ENCODE results near the gene GPC6.

Gene GPC6

DNA sequence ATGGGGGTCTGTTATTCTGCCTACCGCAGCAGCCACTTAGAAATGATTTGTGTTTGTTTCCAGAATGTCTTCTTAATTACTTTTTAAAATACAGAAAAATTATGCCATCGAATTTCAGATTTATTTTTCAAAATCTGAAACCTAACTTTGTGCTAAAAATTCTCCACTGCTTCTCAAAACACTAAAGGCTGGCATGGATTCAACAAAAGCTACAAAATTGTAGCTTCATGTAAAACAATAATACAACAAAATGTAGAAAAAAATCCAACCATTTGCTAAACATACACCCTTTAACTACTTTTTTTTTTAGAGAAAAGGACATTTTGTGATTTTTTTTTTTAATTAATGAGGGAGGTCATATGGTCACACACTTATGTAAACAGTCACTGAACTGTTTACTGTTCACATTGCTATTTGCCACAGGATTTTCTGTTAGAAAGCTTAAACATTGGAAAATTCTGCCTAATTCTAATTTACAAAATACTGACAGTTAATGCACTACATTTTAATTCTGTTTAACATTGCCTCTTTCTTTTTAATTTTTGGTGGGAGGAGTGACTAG is 646.3 kb downstream of the GPC6 start:
- DNase-seq, result no peak

DNA sequence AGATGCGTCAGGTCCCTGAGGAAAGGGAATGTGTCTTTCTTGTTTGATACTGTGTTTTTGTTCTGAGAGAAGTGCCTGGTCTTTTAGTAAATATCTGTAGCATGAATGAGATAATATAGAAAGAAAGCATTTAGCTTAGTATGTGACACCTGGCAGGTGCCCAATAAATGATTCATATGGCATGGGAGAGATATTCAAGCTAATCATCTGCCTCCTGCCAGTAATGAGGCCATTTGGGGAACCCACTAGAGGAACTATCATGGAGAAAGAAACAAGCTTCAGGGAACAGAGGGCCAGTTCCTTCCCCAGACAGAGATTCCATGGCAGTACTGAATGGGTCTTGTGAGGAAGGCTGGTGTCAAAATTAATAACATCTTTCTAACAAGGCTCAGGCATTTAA is 648.9 kb downstream of the GPC6 start:
- DNase-seq, result no peak

DNA sequence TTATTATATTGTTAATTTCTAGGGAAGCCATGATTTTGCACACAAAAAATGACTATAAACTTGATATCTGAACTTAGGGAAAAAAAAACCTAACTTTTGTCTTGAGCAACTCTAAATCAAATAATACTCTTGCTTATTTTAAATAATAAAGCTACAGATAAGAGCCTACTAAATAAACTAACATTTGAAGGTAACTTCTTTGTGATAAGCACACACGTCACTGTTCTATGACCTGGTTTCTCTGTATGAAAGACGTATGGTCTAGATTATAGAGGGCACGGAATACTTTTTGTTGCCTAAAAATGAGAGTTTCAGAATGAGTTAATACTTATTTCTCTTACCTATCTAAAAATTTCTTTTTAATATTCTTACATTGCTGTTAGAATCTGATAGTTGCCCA is 649.6 kb downstream of the GPC6 start:
- no peak for DNase-seq

DNA sequence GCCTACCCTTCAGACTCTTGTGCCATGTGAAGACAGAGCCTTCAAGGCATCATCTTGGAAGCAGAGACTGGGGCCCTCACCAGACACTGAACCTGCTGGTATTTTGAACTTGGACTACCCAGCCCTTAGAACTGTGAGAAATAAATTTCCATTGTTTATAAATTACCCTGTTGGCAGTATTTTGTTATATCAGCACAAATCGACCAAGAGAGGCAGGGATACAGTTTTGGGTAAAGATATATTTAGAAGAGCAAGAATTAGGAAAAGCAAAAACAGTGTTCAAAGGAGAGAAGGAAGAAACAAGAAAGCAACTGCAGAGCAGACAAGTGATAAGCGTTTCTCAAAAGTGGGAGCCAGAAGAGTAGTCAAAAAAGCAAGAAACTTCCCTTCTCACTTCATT is 652.1 kb downstream of the GPC6 start:
- DNase-seq, result no peak

DNA sequence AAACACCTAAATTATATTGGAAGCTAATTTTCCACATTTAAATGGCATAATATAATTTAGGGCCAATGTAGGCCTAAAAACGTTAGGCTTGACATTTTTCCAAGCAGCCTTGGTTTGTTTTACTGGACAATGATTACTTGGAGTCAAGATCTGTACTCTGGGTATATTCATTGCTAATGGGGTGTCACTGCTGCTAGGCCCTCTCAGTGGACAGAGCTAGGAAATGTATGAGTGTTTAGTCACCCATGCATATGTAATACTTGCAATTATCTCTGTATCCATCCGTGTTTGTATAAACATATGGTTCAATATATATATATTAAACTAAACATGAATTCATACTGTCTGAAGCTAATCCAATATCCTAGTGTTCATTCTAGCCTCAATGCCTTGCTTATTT is 654.8 kb downstream of the GPC6 start:
- no peak for DNase-seq

DNA sequence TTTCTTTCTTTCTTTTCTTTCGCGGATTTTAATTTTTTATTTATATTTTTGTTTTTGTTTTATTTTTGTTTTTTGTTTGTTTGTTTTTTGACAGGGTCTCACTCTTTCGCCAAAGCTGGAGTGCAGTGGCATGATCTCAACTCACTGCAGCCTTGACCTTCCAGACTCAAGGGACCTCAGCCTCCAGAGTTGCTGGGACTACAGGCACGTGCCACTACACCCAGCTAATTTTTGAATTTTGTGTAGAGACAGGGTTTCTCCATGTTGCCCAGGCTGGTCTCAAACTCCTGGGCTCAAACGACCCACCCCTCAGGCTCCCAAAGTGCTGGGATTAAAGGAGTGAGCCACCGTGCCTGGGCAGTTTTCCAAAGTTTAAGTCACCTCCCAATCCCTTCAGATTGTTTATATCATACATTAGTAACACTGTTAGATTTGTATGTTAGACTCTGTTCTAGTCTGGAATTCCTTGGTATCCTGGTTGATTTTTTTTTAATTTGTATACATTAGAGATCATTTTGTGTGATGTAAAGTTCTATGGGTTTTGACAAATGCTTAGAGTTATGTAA is 655.6 kb downstream of the GPC6 start:
- DNase-seq, result no peak

DNA sequence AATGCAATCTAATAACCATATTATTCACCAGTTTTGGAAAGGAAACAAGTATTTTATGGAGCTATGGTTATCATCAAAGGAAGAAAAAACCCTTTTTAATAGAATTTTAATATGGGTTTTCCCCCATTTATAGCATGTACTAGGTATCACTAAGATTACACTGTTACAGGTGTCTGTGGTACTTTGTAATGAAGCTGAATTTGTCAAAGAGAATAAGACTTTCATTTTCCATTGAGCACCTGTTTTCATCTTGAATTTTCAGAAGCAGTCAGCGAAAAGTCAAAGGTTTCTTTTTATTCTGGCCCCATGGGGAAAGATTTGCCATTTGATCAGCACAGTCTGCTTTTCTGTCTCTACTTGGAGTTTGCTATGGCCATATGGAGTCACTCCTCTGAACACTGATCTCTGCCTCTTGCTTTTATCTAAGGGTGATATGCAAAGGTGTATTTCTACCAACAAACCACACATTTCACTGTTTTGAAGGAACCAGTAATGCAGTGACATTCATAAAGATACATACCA is 662.9 kb downstream of the GPC6 start:
- no peak for DNase-seq

DNA sequence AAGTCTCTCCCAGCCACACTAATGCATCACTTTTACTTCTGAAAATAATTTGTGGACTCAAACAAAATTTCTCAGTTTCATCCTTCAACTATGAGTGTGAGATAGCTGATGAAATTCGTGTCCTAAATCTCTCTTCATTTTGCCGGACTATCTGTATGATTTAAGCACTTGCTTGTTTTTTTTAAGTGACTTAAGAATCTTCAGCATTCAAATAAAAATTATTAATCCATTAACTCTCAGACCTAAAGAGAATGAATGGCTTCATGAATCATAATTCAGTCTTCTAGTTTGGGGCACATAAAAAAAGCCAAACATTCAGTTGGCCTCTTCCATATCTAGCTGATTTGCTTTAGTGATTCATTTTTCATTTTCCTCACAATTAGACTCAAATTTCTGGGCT is 673.4 kb downstream of the GPC6 start:
- DNase-seq, result no peak

DNA sequence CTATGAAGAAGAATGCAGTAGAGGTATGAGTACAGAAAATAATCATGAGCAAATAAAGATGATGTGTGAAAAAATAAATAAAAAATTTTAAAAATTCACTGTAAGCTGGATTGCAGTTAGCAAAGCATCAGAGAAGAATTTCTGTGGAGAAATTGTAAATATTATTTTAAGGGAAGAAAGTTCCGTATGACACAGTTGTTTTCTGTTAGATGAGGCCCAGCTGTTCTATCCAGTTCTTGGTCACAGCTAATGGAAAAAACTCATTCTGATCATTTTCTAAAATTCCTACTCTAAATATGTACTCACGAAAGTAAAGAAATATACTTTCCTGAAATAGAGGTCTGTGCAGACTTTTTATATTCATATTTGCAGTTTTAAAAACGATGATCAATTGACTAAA is 674.1 kb downstream of the GPC6 start:
- no peak for DNase-seq

DNA sequence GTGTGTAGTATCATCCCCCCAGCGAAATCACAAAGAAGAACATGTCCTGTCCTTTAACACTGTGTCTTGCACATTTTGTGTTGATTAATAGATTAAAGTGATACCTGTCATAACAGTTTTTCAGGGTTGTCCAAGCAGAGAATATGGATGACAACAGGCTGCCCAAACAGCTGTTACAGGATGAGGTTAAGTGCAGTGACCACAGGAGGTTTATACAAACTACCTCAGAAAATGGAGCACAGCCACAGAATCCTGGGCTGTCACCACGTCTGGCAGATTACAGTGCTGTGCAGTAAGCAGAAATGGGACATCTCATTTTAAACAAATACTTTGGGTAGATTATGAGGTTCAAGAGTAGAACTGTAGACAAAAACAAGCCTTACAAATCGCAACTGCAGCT is 677.3 kb downstream of the GPC6 start:
- DNase-seq, result no peak

DNA sequence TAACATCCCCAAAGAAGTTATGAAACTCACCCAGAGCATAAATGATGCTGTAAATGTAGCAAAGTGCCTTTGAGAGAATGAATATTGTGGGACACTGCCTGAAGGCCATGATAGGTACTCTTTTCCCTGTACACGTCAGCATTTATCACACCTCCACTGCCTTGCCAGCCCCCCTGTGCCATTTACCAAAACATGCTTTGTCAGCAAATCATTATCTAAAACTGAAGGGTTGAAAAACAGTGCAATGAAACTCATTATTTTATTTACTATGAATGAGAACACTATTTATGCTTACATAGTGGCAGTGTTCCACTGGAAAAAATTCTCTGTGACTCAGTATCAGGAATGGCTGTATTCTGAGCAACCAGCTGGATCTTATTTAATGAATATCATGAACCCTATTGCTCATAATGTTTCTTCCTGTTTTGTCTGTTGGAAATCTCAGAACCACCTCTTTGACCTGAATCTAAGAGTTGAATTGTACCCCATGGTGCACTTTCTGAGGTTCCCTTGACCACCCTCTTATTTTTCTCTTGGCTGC is 688.7 kb downstream of the GPC6 start:
- no peak for DNase-seq

DNA sequence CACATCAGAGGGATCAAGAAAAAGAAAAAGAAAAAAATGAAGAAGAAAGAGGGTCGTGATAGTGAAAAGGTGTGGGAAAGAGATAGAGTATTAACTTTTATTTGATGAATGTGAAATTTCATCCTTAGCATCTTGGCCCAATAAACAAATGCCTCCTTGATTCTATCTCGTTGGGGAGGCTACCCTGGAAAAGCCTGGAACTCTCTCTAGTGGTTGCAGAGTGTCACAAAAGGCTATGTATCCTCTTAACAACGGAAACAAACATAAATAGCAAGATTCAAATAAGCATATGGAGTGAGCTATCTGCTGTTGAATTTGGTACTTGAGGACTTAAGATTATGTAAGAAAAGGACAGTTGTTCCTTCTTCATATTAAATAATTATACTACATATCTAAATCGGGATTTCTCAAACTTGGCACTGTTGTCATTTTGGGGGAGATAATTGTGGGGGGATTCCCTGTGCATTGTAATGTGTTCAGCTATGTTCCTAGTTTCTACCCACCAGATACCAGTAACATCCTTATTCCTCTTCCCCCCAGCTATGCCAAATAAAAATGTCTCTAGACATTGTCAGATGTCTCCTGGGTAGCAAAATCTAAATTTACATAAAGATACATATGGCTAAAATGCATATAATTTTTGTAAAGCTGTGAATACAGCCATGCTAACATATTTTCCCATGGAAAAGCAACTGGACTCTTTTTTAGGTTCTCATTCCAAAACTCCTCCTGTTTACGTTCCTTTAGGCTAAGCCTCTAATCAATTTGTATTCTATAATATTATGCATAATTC is 695.7 kb downstream of the GPC6 start:
- no peak for DNase-seq

DNA sequence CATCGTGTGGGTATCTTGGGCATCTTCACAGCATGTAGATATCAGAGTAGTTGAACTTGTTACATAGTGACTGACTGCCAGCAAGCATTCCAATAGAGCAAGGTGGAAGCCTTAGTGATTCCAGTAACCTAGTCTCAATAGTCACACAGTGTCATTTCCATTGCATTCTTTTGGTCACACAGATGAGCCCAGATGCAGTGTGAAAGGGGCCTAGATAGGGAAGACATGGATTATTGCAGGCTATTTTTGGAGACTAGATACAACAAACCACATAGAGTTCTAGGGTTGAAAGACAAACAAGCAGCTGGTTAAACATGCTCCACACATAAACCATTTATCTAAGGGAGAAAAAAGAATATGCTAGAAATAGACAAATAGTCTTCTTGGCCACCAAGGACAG is 699.4 kb downstream of the GPC6 start:
- no peak for DNase-seq

DNA sequence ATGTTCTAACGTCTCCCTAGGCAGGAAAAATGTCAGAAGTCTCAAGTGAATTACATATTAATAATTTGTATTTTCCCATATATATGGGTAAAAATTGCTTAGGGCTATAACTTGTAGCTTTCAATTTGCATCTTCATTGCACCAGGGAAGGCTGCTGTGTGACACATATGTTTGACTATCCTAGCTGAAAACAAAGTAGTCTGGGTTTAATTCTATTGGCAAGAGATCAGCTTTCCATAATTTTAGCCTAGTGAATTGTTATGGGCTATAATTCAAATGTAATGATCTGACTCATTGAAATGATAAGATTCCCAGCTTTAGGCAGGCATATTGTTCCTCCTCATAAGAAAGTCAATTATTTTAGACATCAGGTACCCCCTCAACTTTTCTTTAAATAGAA is 699.8 kb downstream of the GPC6 start:
- DNase-seq, result no peak

DNA sequence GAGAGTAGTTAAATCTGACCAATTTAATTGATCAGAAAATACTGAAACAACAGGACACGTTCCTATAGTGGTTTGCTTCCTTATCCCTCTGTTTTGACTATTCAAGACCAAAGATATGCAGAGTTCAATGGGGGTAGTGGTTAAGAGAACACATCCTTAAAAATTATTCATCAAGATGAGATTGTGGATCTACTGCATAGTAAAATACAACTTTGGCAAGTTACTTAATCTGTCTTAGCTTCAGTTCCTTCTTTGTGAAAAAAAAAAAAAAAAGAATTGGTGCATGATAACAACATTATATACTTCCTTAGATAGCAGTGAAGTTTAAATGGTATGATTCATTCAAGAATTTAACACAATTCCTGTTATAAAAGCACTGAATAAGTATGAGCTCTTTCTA is 700.8 kb downstream of the GPC6 start:
- no peak for DNase-seq

DNA sequence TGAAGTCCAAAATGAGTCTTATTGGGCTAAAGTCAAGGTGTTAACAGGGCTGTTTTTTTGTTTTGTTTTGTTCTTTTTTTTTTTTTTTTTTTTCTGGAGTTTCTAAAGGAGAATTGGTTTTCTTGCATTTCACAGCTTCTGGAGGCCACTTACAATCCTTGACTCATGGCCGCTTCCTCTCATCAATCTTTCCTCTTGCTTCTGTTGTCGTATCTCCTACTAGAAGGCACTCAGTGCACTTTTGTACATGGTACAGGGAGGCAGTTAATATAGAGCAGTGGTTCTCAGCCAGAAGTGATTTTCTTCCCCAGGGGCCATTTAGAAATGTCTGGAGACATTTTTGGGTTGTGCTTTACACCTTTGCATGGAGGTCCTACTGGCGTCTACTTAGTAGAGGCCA is 706.3 kb downstream of the GPC6 start:
- no peak for DNase-seq

DNA sequence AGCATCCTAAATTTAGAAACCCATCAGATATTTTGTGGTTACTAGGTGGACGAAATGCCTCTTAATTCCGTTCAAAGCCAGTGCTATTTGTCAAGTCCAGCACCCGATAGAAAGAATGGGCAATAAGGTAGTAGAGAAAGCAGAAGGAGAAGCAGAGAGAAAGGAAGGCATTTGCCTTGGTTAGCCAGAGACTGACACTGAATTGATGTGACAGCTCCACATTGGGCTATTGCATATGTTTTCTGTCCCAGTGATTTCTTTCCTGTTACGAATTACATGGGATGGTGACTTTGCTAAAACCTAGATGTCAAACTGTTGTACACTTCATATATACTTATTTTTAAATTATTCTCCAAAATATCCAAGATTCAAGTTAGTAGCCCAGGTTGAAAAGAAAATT is 710.3 kb downstream of the GPC6 start:
- DNase-seq, result no peak

DNA sequence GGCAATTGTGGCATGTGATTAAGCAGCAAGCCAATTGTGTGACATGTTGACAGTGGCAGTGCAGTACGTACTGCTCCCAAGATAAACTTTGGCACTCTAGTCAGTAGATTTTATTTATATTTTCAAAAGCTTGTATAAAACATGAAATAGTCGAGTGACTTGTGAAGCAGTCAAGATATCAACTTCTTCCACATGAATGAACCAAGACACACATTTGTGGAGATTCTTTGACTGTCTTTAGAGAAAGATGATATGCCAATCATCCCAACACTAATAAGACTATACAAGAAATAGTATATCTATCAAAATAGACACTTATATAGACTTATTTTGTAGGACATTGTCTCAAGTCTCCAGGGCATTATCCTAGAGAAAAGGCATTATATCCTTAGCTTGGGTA is 714.8 kb downstream of the GPC6 start:
- DNase-seq, result no peak

DNA sequence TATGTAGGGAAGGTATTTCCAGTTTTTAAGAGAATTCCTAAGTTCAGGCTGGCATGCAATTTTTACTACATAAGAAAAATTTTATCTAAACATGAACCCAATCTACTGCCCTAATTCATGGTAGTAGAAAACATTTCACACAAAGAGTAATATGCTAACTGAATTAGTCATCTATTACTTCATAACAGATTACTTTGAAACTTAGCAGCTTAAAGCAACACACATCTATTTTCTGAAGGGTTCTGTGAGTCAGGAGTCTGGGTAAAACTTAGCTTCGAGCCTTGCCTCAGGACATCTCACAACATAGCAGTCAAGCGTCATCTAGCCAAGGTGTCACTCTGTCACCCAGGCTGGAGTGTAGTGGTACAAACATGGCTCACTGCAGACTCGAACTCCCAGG is 715.4 kb downstream of the GPC6 start:
- DNase-seq, result no peak

DNA sequence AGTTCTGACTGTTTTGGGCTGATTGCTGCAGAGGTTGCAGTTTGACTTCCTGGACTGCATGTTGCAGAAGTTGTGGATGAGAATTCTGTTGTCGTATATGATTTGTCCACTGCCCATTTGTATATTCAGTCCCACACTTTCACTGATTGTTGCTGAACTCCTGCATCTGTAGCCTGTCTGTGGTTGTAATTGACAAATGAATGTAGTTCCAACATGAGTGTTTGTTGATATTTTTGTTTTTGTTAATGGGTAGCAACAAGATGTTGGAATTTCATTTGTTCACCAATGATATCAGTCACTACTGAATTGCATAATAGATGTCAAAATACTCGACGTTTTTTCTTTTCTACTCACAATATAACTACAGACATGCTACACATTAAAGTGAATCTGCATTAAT is 719.0 kb downstream of the GPC6 start:
- DNase-seq, result no peak

DNA sequence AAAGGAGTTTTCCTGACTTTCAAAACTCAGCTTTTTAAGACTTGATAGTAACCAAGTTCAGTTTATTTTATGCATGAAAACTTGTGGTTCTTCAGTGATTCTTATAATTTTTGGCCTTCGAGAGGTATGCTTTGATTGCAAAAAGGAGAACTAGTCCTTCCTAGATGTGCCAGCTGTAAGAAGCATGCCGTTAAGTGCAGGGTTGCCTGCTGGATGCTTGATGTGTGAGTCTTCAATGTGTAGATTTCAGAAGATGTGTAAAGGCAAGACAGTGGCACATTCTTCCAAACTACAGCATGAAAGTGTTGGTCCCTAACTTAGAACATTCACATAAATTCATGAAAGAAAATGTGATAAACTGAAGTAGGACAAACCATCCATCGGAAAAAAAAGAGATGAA is 720.4 kb downstream of the GPC6 start:
- no peak for DNase-seq

DNA sequence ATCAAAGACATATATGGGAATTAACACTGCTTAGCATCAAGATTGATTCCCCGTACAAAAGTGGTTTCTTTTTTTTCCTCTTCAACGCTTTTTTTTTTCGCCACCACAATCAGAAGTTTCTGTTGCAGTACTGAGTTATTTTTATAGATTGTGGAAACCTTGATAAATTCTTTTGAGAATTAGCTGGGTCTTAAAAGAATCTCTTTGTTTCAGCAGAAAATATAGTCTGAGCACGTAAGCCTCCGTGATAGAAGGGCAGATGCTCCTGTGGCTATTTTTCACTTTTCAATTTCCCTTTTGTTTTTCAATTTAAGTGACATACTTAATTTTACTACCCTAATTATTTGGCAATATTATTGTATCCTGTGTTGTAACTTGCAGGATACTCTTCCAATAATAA is 721.0 kb downstream of the GPC6 start:
- DNase-seq, result no peak

DNA sequence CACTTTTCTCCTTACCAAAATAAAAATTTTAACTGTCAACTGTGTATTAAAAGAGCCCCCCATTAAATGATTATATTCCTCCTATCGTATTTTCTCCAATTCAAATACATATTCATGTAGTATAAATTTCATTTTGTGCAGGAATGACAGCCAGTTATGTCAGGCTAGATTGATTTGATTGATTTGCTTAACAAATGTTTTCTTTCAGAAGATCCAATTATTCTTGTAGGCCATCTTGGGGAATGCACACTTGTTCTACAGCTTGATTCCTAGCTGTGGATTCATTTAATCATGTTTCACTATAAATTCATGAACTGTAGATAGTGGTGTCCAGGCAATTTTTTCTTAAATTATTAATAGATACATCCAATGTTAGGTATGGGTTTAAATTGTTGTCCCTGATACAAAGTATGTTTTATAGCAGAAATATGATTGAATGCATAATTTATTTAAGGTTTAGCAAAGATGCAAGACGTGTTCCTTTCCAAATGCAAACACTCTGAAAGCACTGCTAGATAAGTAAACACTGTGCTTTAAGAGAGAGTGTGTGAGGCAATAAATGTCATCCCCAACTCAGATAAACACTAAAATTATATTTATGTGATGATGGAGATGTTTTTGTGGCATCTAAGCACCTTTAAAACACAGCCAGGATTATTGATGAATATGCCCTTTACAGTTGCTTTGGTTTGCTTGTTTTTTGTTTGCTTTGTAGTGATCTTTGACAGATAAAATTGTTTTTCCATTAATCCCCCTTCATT is 721.7 kb downstream of the GPC6 start:
- DNase-seq, result no peak

DNA sequence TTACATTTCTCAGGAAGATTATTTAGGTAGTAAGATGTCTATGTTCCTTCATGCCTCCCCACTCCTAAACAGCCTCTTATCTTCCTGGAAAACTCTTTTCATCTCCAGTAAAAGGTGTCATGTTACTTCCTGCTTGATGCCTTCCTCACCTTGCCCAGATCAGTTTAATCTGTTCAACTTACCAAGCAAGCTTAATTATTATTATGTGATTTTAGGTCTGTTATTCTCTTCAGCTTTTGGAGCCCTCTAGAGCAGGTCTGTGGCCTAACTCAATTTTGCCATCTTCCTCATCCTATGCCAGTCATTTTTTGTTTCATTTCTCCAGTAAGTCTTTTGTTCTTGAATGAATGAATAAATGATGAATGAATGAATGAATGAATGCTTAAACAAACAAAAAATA is 724.5 kb downstream of the GPC6 start:
- DNase-seq, result no peak

All from inflammatory macrophage treated with lipopolysaccharide for 4 hours (primary cell).